ENCODE results near the gene ARMC9.

- TF ChIP-seq CTCF (CRISPR knock-in tag; IDR thresholded peaks at IDR 0.05) (no peak), ZBTB21 (CRISPR knock-in tag; IDR thresholded peaks at IDR 0.05) (no peak), CBFB (CRISPR knock-in tag; IDR thresholded peaks at IDR 0.05) (no peak), ARID3A (IDR thresholded peaks at IDR 0.05; ENCODE audit: low read depth, low read length) (no peak), ZBTB26 (CRISPR knock-in tag; IDR thresholded peaks at IDR 0.05; ENCODE audit: borderline replicate concordance) (no peak), BHLHE40 (IDR thresholded peaks at IDR 0.05; ENCODE audit: low read length) (no peak), EZH2 (conservative IDR thresholded peaks at IDR 0.05; ENCODE audit: low read depth, low read length) (no peak)
Measured at GRCh38 chr2:231203087-231203486, 4.7 kb downstream of the ARMC9 start.

Data from HepG2 (cell line).